Neural cell (in vitro differentiated cells): ENCODE results near the gene POLR1C. TPM values are rescaled to one million over a fixed set of nuclear protein-coding genes. Genes with fewer than 3 reads are reported as not detected.

ENCODE experiments used
- H2AFZ ChIP-seq: fragments of 200-600, 300-800 bp; sonication (generic), shearing (Covaris generic); 2 replicates; pipeline ENCODE4 v1.6.0; 2014; ENCODE audit warnings: low read depth, mild to moderate bottlenecking, antibody characterized with exemption, low read length, moderate library complexity
- H3F3A ChIP-seq: fragments of 200-600 bp; shearing (Covaris generic); 2 replicates; pipeline ENCODE4 v1.6.1; 2016; ENCODE audit warnings: mild to moderate bottlenecking, moderate library complexity, mixed read lengths, antibody characterized with exemption, low read length; ENCODE audit not compliant: insufficient read depth, poor library complexity, severe bottlenecking
- H3K27ac ChIP-seq: fragments of 200-600, 300-800 bp; sonication (generic), shearing (Covaris generic); 2 replicates; pipeline ENCODE4 v1.5.1; 2014; ENCODE audit warnings: mild to moderate bottlenecking, low read length, moderate library complexity
- H3K27me3 ChIP-seq: fragments of 300-800, 200-600 bp; sonication (generic), shearing (Covaris generic); 2 replicates; pipeline ENCODE4 v1.6.0; 2014; ENCODE audit warnings: mild to moderate bottlenecking, low read depth, low read length, moderate library complexity; ENCODE audit not compliant: insufficient read depth
- H3K36me3 ChIP-seq: fragments of 300-800, 200-600 bp; sonication (generic), shearing (Covaris generic); 2 replicates; pipeline ENCODE4 v1.5.1; 2014; ENCODE audit warnings: mild to moderate bottlenecking, antibody characterized with exemption, low read length, moderate library complexity; ENCODE audit not compliant: insufficient read depth
- H3K4me2 ChIP-seq: fragments of 300-800, 200-600 bp; sonication (generic), shearing (Covaris generic); 2 replicates; pipeline ENCODE4 v1.6.0; 2014; ENCODE audit warnings: mild to moderate bottlenecking, low read length
- H3K4me3 ChIP-seq: fragments of 300-800, 200-600 bp; sonication (generic), shearing (Covaris generic); 2 replicates; pipeline ENCODE4 v1.5.1; 2014; ENCODE audit warnings: mild to moderate bottlenecking, low read length, moderate library complexity
- H3K79me2 ChIP-seq: fragments of 200-600 bp; shearing (Covaris generic); replicated peaks from 2 replicates; pipeline ENCODE4 v1.6.0; 2014; ENCODE audit warnings: mild to moderate bottlenecking, low read length, moderate library complexity; ENCODE audit not compliant: insufficient read depth
- H3K9ac ChIP-seq: fragments of 300-800, 200-600 bp; sonication (generic), shearing (Covaris generic); 2 replicates; pipeline ENCODE4 v1.6.1; 2016; ENCODE audit warnings: mild to moderate bottlenecking, low read length, mixed read lengths
- H3K9me2 ChIP-seq: fragments of 200-600 bp; shearing (Covaris generic); 2 replicates; pipeline ENCODE4 v1.6.1; 2016; ENCODE audit warnings: mild to moderate bottlenecking, low read length, mixed read lengths; ENCODE audit not compliant: insufficient read depth
- H3K9me3 ChIP-seq: fragments of 200-600, 300-800 bp; sonication (generic), shearing (Covaris generic); 2 replicates; pipeline ENCODE4 v1.6.1; 2016; ENCODE audit warnings: mild to moderate bottlenecking, mixed run types, low read length, moderate library complexity, mixed read lengths
- H4K20me1 ChIP-seq: fragments of 200-600 bp; shearing (Covaris generic); 2 replicates; pipeline ENCODE4 v1.6.1; 2016; ENCODE audit warnings: mild to moderate bottlenecking, mixed run types; ENCODE audit not compliant: insufficient read depth
- EP300 ChIP-seq: fragments of 450-650 bp; conservative IDR thresholded peaks from 2 replicates; pipeline ENCODE4 v1.6.1; 2014; ENCODE audit warnings: antibody characterized with exemption, mild to moderate bottlenecking, moderate library complexity; ENCODE audit not compliant: poor library complexity, severe bottlenecking
- EZH2 ChIP-seq: fragments of 200-600, 300-800 bp; shearing (Covaris generic), sonication (generic); IDR thresholded peaks from 2 replicates; pipeline ENCODE4 v1.6.1; 2014; ENCODE audit warnings: antibody characterized with exemption, low read length, borderline replicate concordance, mild to moderate bottlenecking; ENCODE audit not compliant: insufficient read depth, poor library complexity, severe bottlenecking
- MXI1 ChIP-seq: fragments of 450-650 bp; conservative IDR thresholded peaks from 2 replicates; pipeline ENCODE4 v1.6.1; 2014; ENCODE audit warnings: antibody characterized with exemption, mild to moderate bottlenecking; ENCODE audit not compliant: poor library complexity, severe bottlenecking
- POLR2AphosphoS5 ChIP-seq: IDR thresholded peaks from 2 replicates; pipeline ENCODE4 v1.6.1; 2012
- RAD21 ChIP-seq: fragments of 450-650 bp; conservative IDR thresholded peaks from 2 replicates; pipeline ENCODE4 v1.6.1; 2014; ENCODE audit warnings: antibody characterized with exemption, mild to moderate bottlenecking, moderate library complexity
- REST ChIP-seq: IDR thresholded peaks from 2 replicates; pipeline ENCODE4 v1.6.1; 2012; ENCODE audit warnings: borderline replicate concordance
- SMC3 ChIP-seq: fragments of 450-650 bp; conservative IDR thresholded peaks from 2 replicates; pipeline ENCODE4 v1.6.1; 2014; ENCODE audit warnings: antibody characterized with exemption, mild to moderate bottlenecking, moderate library complexity; ENCODE audit not compliant: poor library complexity
- TAF1 ChIP-seq: IDR thresholded peaks from 2 replicates; pipeline ENCODE4 v1.6.1; 2012; ENCODE audit warnings: low read depth
- polyA plus RNA-seq: library from polyadenylated mRNA; depleted of rRNA; stranded (reverse); fragments of >200 nt; gene quantifications from 2 replicates; pipeline ENCODE4 v1.2.3, GENCODE V29; 2014
- TF ChIP-seq, protein P1 (sequence below): fragments of 450-650 bp; IDR thresholded peaks from 2 replicates; pipeline ENCODE4 v1.5.1; 2014; ENCODE audit warnings: antibody characterized with exemption, mild to moderate bottlenecking, moderate library complexity; ENCODE audit not compliant: poor library complexity, severe bottlenecking

The POLR1C gene
- polyA plus RNA-seq, 1 donor from 2014 or later = 88.7 TPM

DNA sequence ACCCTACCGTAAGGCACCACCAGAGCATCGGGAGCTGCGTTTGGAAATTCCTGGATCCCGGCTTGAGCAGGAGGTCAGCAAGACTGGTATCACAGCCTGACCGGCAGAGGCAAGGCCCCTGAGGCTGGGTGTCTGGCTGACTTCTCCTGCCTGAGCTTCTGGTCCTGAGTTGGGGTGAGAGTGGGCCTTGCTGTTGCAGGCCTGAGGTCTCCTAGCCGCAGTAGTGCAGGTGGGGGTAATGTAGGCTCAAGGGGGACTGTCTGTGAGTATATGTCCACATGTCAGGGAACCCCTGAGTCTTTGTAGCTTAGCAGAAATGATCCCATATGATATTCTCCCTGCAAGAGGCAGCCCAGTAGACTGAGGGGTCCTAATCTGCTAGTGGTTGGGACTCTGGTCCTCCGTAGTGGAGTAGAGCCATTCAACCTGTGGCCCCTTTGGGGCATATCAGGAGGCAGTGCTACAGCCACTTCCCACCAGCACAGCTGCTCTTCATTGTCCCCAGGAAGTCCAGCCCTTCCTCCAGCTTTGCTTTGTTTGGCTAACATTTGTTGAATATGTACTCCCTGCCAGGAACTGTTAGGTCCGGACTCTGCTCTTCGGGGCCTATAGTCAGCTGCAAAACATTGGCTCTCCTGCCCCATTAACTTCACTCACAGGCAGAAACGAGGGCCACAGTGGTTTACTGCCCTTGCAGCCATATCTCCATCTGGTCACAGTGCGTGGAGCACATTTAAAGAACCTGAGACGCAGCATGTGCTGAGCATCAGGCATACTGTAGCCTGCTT lies 17.7 kb upstream of the POLR1C start:
- no peaks in the 10 kb centered on the region for H3F3A ChIP-seq
- H3K4me3 ChIP-seq = no peak overlapping the region
- no peaks in the 10 kb centered on the region for H3K9me2 ChIP-seq
- H3K27ac ChIP-seq = no peak overlapping the region
- H3K9me3 ChIP-seq = no peaks in the 10 kb centered on the region
- H3K4me2 ChIP-seq = no peak overlapping the region
- no peaks in the 10 kb centered on the region for H4K20me1 ChIP-seq
- no peak overlapping the region for H2AFZ ChIP-seq
- no peaks in the 10 kb centered on the region for H3K79me2 ChIP-seq
- no peaks in the 10 kb centered on the region for H3K36me3 ChIP-seq
- H3K27me3 ChIP-seq = no peaks in the 10 kb centered on the region
- TF ChIP-seq SMC3 (no peak), POLR2AphosphoS5 (no peak), REST (no peak), RAD21 (no peak), MXI1 (no peak), TAF1 (no peak), EZH2 (no peak), EP300 (no peak)
- TF ChIP-seq, protein P1, sequence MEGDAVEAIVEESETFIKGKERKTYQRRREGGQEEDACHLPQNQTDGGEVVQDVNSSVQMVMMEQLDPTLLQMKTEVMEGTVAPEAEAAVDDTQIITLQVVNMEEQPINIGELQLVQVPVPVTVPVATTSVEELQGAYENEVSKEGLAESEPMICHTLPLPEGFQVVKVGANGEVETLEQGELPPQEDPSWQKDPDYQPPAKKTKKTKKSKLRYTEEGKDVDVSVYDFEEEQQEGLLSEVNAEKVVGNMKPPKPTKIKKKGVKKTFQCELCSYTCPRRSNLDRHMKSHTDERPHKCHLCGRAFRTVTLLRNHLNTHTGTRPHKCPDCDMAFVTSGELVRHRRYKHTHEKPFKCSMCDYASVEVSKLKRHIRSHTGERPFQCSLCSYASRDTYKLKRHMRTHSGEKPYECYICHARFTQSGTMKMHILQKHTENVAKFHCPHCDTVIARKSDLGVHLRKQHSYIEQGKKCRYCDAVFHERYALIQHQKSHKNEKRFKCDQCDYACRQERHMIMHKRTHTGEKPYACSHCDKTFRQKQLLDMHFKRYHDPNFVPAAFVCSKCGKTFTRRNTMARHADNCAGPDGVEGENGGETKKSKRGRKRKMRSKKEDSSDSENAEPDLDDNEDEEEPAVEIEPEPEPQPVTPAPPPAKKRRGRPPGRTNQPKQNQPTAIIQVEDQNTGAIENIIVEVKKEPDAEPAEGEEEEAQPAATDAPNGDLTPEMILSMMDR = no peak
- H3K9ac ChIP-seq = no peak overlapping the region

DNA sequence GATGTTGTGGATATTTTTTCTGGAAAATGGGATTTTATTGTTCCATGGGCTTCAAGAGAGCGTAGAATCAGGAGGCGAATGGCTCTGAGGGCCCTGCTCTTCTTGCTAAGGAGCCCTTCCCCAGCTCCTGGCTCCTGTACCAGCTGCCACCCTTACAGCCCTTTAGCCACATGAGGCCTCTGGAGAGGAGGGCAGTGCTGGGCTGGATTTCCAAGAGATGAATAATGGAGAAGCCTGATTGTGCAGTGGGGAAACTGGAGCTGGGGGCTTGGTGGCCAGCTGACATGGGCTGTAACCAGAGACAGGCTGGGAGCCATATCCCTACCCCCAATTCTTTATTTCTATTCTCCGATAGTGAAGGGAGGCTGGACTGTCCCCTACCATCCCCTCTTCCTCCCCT lies 16.0 kb upstream of the POLR1C start:
- no peak overlapping the region for H3K4me3 ChIP-seq
- no peaks in the 10 kb centered on the region for H3K27me3 ChIP-seq
- no peak for TF ChIP-seq TAF1
- TF ChIP-seq, protein P1 = no peak
- no peak for TF ChIP-seq RAD21
- no peak for TF ChIP-seq POLR2AphosphoS5
- H3K9me3 ChIP-seq = no peaks in the 10 kb centered on the region
- no peaks in the 10 kb centered on the region for H3K79me2 ChIP-seq
- no peaks in the 10 kb centered on the region for H3K36me3 ChIP-seq
- H4K20me1 ChIP-seq = no peaks in the 10 kb centered on the region
- H3F3A ChIP-seq = no peaks in the 10 kb centered on the region
- no peak overlapping the region for H3K4me2 ChIP-seq
- no peak overlapping the region for H2AFZ ChIP-seq
- H3K9me2 ChIP-seq = no peaks in the 10 kb centered on the region
- H3K27ac ChIP-seq = no peak overlapping the region
- no peak overlapping the region for H3K9ac ChIP-seq
